Cardiac fibroblast (primary cell): ENCODE results near the gene GOLPH3.

ENCODE experiments used
- DNase-seq, 2 donors: peaks; one replicate each; pipeline versions ENCODE4 v3.0.0 to v3.0.0-alpha.2; 2010; ENCODE audit warnings: low read depth in 2 of 2
- H3K4me3 ChIP-seq, 2 donors: replicated peaks in 1 of 2; 1 replicate in 1 of 2; 2 replicates in 1 of 2; pipeline ENCODE4 v1.5.1; 2011; ENCODE audit warnings: low read depth in 2 of 2, low read length in 2 of 2, mild to moderate bottlenecking in 2 of 2, moderate library complexity in 1 of 2
- TF ChIP-seq, protein P1 (sequence below): IDR thresholded peaks from one replicate; pipeline ENCODE4 v1.5.1; 2011; ENCODE audit warnings: low read depth, mild to moderate bottlenecking, low read length, inconsistent platforms

The GOLPH3 gene

DNA sequence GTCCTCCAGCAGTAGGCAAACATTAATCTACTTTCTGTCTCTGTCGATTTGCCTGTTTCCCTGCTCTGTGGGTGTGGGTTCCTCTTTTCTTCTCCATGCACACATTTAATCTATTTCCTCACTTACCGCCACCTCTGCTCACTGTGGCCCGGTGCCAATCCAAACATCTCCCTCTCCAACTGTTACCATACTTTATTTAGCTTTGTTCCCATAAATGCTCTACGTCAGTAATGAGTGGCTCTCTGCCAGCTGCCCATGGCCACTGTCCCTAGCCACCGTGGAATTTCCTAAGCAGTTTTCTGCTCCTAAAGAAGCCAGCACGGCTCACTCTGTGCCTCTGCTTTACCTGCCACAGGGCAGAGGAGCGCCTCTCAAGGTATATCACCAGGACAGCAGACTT is 19.5 kb upstream of the GOLPH3 start:
- TF ChIP-seq, protein P1, sequence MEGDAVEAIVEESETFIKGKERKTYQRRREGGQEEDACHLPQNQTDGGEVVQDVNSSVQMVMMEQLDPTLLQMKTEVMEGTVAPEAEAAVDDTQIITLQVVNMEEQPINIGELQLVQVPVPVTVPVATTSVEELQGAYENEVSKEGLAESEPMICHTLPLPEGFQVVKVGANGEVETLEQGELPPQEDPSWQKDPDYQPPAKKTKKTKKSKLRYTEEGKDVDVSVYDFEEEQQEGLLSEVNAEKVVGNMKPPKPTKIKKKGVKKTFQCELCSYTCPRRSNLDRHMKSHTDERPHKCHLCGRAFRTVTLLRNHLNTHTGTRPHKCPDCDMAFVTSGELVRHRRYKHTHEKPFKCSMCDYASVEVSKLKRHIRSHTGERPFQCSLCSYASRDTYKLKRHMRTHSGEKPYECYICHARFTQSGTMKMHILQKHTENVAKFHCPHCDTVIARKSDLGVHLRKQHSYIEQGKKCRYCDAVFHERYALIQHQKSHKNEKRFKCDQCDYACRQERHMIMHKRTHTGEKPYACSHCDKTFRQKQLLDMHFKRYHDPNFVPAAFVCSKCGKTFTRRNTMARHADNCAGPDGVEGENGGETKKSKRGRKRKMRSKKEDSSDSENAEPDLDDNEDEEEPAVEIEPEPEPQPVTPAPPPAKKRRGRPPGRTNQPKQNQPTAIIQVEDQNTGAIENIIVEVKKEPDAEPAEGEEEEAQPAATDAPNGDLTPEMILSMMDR: no peak
- peak overlapping the region; percentile 0 to 32 for H3K4me3 ChIP-seq
- peak; percentile 92 to 96 for DNase-seq

DNA sequence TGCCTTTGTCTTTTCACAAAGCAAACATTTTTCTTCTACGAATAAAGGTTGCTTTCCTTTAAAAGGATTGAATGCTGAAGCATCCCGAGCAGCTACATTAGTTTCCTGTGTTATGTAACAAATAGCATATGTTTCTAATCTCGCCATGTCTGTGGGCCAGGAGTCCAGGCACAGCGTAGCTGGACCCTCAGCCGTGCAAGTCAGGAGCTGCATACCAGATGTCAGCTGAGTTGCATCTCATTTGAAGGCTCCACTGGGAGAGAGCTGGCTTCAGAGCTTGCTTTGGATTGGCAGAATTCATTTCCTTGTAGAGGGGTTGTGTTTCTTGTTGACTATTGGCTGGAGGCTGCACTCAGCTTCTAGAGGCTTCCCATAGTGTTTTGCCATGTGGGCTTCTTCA is 16.0 kb upstream of the GOLPH3 start:
- H3K4me3 ChIP-seq: no peak overlapping the region
- peak; percentile 75 to 97 for DNase-seq
- TF ChIP-seq, protein P1: no peak

DNA sequence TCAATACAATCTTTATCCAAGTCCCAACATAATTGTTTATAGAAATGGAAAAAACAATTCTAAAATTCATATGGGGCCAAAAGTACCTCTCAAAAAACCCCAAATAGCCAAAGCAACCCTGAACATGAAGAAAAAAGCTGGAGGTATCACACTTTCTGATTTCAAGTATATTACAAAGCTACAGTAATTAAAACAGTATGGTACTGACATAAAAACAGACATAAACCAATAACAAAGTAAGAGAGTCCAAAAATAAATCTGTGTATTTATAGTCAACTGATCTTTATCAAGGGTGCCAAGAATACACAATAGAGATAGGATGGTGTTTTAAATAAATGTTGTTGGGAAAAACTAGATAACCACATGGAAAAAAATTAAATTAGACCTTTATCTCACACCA is 13.6 kb upstream of the GOLPH3 start:
- H3K4me3 ChIP-seq: no peak overlapping the region
- no peak for DNase-seq
- TF ChIP-seq, protein P1: no peak

DNA sequence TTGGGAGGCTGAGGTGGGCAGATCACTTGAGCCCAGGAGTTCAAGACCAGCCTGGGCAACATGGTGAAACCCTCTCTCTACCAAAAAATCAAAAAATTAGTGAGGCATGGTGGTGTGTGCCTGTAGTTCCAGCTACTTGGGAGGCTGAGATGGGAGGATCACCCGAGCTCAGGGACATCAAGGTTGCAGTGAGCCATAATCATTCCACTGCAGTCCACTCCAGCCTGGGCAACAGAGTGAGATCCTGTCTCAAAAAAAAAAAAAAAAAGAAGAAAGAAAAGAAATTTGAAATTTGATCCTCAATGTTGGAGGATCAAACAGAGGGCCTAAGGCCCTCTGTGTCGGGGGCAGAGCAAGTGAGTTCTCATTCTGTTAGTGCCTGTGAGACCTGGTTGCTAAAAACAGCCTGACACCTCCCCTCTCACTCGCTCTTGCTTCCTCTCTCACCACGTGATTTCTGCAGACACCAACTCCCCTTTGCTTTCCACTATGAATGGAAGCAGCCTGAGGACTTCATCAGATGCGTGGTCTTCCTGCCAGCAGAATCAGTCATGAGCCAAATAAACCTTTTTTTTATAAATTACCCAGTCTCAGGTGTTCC is 8.4 kb upstream of the GOLPH3 start:
- TF ChIP-seq, protein P1: no peak
- H3K4me3 ChIP-seq: no peak overlapping the region
- DNase-seq: no peak

DNA sequence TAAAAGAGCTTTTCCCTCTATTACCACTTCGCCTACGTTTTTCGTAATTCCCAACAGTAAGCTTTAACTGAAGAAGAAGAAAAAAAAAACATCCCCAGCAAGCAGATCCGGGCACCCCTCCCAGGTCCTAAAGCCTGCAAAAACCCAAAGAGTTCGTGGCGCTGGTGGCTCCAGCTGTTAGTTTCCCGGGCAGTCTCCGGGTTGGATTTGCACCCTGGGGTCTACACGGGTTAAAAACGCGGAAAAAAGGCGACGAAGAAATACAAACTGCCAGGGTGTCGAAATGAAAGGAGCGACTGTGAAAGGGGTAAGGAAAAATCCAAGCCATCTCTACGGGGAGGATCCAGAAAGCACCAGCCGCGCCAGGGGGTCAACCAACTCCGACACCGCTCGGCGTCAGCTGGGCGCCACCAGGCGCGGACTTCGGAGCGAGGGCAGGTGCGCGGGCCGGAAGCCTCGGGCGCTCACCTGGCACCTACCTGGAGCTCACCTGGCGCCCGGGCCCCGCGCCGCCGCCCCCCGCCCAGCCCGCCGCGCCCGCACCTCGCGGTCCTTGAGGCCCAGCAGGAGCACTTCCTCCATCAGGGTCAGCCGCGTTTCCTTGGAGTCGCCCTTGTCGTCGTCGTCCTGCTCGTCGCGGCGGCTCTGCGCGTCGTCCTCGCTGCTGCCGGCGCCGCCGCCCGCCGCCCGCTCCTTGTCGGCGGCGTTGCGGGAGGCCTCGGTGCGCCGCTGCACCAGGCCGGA is 680 bp downstream of the GOLPH3 start:
- H3K4me3 ChIP-seq: peak overlapping the region; percentile 81 to 87
- peak; percentile 65 to 75 for DNase-seq
- TF ChIP-seq, protein P1: no peak

DNA sequence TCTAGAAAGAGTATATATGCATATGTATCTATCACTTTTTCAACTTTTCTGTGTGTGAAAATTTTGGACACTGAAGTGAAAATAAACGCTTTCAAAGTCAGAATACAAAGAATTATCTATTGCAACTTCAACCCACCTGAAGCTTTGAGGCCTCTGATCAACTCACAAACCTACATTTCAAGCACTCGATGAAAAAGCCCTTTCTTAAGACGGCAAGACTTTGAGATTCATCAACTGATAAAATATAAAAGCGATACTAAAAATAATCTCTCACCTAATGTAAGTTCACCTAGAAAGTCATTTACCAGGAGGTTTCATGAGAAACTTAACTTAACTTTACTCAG is 1.2 kb downstream of the GOLPH3 start:
- DNase-seq: no peak

DNA sequence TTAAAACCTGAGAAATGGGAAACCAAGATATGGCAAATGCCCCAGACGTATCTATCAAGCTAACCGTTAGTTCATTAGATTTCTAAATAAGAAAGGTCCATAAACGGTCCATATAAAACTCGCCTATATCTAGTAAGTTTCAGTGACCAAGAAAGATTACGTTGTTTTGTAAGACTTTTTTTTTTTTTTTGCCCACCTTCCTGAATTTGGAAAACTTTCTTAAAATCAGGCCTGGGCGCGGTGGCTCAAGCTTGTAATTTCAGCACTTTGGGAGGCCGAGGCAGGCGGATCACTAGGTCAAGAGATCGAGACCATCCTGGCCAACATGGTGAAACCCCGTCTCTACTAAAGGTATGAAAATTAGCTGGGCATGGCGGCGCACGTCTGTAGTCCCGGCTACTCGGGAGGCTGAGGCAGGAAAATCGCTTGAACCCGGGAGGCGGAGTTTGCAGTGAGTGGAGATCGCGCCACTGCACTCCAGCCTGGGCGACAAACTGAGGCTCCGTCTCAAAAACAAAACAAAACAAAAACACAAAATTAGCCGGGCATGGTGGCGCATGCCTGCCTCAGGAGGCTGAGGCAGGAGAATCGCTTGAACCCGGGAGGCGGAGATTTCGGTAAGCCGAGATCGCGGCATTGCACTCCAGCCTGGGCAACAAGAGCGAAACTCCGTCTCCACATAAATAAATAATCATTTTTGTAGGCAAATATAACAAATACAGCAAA is 1.8 kb downstream of the GOLPH3 start:
- peak overlapping the region; percentile 81 to 87 for H3K4me3 ChIP-seq
- peak in 1 of 2 donors; percentile 39 for DNase-seq

More for the DNA sequence above, 1.2 kb downstream of the GOLPH3 start:
- TF ChIP-seq, protein P1: no peak
- peak overlapping the region; percentile 81 to 87 for H3K4me3 ChIP-seq
